CD4-positive, alpha-beta T cell treated with Interleukin-17A for 1 hour (primary cell): ENCODE results near the gene DLGAP1.

Source experiments
- DNase-seq: peaks from one replicate; pipeline ENCODE4 v3.0.0-alpha.2; 2020

Gene DLGAP1

DNA sequence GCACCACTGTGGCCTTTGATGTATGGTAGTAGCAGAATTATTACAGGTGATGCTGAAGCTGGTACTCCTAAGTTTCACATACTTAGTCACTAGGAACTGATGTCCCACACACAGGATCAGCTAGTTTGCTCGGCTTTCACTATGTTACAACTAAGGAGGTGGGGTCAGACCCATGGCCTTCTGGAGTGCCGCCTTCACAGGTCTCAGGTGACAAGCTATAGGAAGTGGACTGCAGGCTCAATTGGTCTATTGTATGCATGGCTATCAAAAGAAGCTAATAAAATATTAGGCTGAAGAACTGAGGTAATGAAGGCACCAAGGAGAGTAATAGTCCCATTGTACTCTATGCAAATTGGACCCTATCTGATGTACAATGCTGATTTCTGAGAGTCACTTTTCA is 170.6 kb downstream of the DLGAP1 start:
- no peak for DNase-seq

DNA sequence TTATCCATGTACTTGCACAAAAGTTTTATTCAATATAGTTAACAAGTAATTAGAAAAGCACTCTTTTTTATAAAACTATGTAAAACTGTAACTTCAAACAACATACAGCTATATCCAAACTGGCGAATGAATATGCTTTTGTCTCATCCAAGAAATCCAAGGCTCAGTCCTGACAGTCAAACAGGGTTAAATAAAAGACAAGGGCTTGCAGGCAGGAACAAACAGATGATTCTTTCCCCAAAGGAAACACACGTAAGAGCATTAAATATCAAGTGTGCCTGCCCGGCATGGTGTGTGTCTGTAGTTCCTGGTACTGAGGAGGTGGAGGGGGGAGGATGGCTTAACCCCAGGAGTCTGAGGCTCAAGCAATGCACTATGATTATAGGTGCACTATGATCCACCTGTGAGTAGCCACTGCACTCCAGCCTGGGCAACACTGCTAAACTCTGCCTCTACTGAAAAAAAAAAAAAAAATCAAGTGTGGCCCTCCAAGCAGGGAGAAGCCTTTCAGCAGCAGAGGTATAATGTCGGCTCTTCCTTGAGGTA is 171.3 kb downstream of the DLGAP1 start:
- DNase-seq, result no peak

DNA sequence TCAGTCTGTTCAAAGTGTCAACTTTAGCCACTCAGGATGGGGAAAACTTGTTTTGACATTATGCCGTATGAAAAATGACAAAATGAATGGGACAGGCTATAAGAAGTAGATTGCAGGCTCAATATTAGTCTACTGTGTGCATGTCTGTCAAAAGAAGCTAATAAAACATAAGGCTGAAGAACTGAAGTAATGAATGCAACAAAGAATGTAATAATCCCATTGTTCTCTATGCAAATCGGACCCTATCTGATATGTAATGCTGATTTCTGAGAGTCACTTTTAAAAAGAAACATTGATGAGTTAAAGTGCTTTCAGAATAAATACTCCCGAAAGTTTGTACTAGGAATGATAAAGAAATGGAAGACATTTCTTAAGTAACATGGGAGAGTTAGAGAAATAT is 172.2 kb downstream of the DLGAP1 start:
- DNase-seq, result no peak

DNA sequence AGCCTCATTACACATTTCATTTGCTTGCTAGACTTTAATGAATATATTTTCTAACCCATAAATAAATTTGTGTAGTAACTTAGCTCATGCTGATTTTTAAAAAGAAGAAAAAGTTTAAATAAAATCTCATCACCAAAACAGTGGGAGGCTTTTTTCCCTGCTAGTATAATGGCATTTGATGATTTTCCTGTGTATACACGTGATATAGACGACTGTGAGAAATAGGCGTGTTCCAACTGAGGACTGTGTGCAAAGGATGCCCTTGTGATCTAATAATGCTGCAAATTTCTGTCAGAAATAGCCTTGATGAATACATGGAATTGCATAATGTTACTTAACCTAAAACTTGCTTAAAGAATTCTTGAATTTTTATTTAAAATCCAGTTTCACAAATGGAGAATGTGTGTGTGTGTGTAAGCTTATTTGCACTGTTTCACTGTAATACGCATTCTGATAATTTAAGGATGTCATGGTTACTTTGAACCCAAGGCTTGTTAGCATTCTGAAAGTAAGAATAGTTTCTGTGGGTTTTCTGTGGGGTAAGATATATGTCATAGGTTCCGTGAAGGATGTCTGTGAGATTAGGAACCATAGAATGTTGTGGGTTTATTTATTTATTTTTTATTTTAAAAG is 178.0 kb downstream of the DLGAP1 start:
- DNase-seq, result no peak

DNA sequence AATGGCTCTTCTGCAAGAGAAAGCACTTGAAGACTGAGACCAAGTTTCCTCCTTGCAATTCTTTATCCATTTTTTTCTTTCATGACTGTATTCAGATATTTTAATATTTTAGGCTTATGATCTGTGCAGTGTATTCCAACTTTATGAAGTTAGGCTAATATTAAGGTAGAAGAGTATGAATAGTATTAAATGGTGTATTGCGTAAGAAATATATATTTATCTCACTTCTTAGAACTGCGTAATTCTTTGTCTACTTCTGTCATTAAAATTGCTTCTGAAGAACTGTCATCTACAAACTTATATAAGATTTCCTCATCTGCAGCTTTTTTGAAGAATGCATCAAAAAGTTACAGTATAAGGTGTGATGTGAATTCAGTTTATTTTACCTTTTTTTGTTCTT is 183.2 kb downstream of the DLGAP1 start:
- DNase-seq, result no peak

DNA sequence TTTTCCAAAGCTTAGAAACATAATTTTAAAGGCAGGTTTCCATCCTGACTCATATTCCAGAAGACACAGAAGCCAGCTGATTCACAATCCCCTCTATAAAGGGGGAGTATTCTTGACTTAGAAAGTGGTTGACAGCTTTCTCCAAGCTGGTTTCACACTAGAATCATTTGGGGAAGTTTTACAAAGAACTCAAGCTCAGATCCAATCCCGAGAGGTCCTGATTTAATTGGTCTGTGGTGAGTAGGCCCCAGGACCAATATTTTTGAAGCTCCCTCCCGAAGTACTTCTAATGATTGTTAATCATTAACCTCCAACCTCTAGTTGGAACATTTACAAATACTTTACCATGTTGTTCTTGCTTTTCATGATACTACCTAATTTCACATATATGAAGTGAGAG is 184.1 kb downstream of the DLGAP1 start:
- no peak for DNase-seq

DNA sequence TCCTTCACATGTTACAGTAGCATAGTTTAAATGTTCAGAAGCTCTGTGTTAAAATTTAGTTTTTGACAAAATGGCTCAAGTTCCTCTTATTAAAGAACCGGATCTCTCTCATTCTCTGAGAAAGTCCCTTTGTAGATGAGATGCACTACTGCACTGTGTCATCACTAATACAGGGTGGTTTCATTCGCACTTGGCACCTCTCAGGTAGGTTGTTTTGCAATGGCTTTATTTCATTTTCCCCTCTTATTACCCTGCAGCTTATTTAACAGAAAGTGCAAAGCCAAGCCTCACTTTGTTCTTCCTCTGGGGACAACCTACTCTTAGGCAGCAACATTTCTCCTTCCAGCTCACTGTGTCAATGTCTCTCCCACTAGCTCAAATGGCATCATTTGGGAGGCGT is 185.1 kb downstream of the DLGAP1 start:
- DNase-seq, result no peak

DNA sequence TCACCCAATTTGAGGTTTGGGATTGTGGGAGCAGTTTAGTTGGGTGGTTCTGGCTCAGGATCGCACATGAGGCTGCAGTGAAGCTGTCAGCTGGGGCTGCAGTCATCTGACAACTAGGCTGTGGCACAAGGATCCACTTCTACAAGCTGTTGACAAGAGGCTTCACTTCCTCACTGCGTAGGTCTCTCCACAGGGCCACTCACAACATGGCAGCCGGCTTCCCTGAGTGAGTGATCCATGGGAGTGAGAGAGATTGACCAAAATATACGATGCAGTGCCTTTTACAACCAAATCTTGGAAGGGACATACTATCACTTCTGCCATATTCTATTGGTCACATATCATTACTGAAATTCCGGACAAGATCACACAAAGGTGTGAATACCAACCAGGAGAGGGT is 187.5 kb downstream of the DLGAP1 start:
- DNase-seq, result no peak

DNA sequence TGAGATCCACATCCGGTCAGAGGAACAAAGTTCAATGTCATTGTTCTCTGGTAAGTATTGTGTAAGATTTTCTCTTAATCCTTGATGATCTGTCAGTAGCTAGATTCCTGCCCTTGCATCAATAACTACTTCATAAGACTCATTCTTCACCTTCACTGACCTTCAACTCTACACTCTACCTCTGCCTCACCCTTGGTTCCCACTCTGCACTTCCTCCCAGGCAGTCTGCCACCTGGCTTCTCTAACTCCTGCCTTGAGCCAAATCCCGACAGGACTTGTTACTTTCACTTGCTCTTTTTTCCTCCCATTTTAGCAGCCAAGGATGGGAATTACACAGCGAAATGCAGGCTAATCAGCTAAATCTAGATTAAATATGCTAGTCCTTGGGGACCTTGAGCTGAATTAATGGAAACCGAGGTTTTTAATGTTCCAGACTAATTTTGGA is 190.7 kb downstream of the DLGAP1 start:
- no peak for DNase-seq

DNA sequence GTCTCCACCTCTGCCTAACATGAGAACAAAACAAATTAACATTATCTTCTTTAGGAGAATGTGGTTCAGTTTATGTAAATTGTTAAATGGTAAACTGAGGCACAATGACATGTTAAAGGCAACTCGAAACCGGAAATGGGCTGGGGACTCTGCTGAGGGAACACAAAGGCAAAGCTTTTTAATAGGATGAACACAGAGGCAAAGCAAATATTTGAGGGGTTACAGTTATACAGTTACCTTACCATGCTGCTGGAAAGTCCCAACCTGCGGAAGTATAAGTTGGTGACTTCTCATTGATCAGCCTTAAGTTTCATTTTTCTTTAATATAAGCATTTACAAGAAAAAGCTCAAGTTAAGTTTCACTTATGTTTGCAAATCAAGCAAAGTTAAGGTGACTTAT is 195.0 kb downstream of the DLGAP1 start:
- DNase-seq, result peak; percentile 12

DNA sequence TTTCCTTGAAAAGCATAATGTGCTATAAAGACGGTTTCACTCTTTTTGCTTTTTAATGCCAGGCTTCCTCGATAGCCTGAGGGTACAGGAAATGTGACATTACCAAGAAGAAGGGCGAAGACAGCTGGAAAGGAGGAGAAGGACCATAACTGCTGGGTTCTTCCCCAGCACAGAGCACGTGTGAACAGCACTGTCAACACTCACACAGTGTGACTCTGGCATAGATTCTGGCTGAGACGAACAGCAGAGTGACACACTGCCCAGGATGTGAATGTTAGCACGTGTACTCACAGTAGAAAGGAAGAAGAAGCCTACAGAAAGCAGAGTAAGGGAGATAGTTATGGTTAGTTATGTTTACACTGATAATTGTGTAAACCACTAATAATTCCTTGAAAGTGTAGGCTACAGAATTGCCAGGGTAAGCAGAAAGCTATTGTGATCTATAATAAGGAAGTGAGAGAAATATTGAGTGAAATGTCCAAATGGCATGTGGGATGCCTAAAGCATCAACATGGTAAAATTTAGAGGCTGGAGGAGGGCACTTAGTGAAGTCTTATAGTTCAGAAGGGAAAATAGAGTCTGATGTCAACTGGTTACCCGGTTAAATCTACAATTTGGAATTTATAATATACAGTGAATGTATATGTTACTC is 198.2 kb downstream of the DLGAP1 start:
- no peak for DNase-seq

DNA sequence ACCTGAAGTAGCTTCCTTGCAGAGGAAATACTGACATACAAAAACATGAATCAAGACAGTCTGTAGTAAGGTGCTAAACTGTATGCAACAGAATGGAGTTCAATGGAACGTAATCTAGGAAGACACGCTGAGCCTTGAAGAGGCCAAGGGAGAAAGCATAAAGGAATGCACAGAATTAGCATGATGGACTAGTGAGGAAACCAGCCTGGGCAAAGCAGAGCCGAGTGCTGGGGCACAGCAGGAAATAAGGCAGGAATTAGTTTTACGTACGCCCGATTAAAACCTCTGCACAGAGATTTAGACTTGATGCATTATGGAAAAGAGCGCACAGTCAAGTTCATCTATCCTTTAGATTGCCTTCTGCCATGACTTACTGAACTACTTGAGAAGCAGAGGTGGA is 200.3 kb downstream of the DLGAP1 start:
- no peak for DNase-seq

DNA sequence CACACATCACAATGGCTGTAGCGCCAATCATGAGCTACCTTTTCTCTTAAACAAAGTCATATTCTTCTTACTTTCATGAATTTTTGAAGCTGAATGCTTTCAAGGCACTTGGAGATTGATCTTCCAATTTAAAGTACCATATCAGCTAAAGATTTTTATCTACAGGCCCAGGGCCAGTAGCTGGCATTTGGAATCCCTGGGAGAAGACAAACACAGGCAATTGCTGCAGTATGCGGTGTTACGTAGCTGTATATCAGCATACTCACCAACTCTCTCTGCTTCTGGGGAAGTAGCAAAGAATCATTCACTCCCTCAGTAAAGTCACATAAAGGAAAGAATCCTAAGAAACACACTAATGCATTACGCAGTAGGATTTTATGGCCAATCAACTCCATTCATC is 202.3 kb downstream of the DLGAP1 start:
- no peak for DNase-seq

DNA sequence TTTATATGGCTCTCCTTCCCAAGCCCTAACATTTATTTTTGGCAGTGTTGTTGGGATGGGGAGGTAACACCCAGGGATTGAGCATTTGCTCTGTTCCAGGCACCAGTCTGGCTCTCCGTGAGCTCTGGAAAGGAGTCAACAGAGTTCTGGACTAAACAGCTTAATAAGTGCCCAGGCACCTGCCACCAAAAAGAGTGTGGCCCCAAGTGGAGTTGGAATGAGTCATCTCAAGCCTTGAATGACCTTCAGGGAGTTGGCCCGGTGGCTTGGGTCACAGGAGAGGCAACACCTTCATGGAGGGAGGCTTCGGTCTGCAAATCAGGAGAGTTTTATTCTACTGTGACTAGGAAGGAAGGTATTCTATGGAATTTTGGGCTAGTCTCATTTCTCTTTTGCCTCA is 203.2 kb downstream of the DLGAP1 start:
- DNase-seq, result no peak

DNA sequence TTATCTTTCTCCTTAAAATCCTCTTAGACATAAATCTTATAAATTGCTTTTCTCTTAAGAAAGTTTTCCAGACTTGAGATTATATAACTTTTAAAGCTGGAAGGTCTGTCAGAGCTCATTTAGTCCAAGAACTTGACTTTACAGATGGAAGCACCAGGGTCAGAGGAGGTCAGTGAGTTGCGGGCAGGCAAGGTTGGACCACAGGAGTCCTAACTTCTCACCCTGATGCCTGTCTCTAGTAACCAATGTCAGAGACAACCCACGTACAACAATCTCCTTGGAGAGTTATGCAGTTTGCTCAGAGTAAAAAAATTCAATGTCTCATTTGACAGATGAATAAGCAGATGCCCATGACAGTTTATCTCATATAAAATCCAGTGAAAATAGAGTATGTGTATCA is 203.9 kb downstream of the DLGAP1 start:
- DNase-seq, result no peak

DNA sequence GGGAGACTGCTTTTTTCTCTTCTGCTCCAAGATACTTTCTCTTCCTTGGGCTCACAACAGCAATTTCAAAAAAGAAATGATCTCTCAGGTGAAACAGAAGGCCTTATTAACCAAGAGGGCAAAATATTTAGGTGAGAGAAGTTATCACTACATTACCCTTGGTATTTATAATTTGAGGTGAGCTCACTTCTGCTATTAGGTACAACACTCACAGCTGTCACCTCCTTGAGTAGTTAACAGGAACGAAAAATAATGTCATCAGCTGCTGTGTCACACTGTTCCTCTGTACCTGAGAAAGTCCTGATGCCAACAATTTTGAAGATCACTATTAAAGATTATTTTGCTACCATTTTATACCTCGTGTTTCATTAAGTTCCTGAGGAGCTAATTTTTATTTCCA is 205.0 kb downstream of the DLGAP1 start:
- DNase-seq, result no peak

DNA sequence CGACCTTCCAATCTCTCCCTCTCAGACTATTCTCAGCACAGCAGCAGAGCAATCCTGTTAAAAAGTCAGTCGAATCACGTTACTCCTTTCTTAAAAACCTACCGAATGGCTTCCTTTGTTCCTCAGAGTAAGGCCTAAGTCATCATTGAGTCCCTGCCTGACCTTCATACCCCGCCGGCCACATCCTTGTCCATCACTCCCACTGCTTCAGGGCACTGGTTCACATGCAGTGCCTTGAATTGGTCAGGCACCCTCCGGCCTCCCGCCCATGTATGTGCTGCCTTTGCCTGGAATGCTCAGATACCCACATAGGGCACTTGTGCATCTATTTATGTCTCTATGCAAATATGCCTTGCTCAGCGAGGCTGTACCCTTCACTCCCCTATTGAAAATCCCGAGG is 206.4 kb downstream of the DLGAP1 start:
- DNase-seq, result no peak

DNA sequence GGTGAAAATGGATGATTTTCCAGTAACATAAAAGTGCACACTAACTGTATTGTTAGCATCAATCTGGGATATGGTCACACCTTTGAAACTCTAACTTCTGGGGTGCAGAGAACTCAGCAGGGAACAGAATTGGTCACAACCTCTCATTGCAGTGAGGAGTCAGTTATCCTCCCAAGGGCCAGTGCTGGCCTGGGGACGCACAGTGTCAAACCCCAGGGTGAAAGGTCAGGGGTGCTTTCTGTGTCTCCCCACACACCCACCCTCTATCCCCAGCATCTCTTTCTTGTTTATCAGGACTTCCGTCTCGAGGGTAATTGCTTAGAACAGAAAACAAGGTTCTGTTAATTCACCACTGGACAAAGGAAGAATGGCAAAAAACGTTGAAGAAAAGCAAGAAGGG is 208.7 kb downstream of the DLGAP1 start:
- DNase-seq, result no peak

DNA sequence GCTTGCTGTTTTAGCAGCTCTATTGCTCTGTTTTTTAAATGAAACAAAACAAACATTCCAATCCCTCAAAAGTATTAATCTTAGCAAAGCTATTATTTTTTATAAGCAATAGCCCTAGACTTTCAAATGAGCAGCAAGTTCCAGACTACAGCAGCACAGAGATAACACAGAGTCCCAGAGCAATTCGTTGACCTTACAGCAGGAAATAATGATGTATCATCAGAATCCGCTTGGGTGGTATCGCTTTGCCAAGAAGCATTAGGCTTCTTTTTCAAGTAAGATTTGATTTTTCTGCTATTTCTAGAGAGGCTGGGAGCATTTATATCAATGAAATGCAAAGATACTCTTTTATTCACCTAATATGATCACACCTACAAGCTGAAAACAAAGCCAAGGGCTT is 209.7 kb downstream of the DLGAP1 start:
- DNase-seq, result no peak

DNA sequence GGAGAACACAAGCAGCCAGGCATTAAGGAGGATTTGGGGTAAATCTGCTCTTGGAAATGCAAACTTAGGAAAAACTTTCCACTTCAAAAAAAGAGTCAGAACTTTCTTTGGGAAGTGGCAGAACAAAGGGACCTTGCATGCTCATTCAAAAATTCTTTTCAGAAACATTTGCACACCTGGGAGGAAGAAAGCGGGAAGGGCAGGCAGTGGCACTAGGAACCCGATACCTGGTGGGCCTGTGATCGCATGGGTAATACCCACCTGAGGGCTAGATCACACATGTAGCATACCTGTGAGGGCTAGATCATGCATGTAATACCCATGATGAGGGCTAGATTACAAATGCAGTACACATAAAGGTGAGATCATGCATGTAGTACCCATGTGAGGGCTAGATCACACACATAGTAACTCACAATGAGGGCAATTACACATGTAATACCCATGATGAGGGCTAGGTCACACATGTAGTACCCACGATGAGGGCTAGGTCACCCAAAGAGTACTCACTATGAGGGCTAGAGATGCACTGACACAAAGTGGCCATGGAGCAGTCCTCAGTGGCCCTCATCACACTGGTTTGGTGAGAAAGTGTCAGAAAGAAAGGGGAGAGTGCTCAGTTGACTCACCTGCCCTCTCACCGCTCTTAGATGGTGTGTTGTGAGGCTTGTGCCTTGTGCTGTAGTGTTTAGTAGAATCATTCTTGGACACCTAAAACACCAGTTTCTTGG is 212.5 kb downstream of the DLGAP1 start:
- DNase-seq, result no peak

DNA sequence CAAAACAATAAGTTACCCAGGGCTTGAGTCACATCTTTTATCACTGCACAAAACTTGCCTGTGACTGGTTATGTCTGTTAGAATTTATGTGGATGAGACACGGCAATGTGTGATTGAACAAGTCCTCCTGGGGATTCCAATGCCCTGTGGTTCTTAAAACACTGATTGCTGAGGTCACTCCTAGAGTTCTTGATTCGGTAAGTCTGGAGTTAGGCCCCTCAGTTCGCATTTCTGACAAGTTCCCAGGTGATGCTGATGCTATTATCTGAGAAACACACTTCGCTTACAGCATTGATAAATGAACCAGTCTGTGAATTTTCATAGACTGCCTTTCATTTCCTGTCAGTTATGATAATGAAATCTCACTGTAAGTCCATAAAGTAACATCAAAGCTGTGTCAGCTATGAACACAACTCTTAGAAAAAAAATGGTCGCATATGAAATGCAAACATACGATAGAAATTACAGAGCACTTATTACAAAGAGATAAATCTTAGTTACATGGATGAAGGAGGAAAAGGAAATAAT is 214.0 kb downstream of the DLGAP1 start:
- DNase-seq, result no peak

DNA sequence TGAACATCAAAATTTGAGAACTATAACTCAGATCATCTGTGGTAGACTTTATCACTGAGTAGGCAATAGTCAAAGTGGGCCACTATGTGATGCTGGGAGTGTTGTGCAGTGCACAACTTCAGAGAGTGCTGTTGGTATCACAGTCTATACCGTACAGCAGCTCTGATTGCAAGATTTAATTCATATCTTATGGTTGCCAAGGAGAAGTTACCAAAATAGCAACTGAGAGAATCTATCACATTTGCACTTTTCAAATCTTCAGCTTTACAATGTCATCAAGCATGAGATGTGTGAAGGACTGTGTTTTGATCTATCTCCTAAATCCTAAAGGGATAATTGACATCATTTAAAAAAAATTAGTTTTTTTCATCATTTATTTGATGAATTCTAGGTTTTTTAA is 216.1 kb downstream of the DLGAP1 start:
- no peak for DNase-seq

DNA sequence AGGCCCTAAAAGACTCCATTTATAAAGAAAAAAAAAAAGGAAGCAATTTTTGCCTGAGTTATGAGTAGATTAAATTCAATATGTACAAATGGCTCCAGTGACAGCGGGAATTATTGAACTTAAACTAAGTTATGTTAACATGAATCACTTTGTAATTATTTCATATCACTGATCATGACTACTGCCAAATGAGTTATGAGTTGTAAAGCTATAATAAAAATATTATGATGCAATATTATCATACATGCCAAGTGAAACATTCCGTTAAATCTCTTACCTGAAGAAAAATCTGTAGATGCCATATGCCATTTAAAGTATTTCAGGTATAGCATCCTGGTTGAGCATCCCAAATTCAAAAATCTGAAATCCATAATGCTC is 217.5 kb downstream of the DLGAP1 start:
- DNase-seq, result no peak
